NCI-H446 (cell line): Measurements from ENCODE around the gene TXLNG.
A peak's percentile ranks its signal among the peaks of the same experiment; 100 is the strongest.
"Not testable (repeated sequence)": the region's sequence is repeated elsewhere in the genome, so short reads cannot be mapped to it uniquely, and the experiment has no call there.

Experiments used
- DNase-seq, 2 experiments: peaks; one replicate each; lab custom pipeline; 2025; lab: John Stamatoyannopoulos, UW

TXLNG gene

DNA sequence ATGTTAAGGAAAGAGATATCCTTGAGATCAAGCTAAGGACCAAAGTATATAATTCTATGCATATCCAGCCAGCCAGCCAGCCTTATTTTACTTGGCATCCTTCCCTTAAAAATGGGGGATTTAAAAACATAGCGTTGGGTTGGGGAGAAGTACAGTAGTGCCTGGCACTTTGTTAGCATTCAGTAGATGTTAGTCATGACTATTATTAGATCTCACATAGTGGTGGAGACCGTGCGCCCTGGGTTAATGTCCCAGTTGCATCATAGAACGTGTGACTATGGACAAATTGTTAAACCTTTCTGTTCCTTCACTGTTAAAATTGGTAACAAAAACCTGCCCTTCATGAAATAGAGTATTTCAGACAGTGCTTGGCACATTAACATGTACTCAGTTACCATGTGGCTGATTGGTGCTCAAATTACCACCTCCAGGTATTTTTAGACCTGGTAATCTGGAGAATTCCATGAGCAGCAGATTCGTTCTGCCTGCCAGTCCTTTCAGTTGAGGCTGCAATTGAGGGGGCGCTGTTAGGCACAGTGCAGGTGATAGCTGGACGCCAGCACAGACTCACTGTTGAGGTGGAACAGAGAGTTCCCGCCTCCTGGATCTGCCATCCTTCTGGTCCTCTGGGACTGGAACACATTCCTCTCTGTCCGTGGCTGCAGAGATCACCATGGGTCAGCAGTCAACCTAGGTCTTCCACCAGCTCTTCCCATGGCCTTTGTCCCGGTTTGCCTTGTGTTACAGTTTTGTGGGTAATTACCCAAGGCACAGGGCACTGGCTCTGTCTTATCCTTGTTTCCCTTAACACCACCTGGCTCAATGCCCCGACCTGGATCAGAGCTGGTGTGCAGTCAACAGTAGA lies 52.2 kb downstream of the TXLNG start:
- DNase-seq, result no peak

- DNase-seq, result no peak
Measured at GRCh38 chrX:16839219-16839851, 53.1 kb downstream of the TXLNG start.

DNA sequence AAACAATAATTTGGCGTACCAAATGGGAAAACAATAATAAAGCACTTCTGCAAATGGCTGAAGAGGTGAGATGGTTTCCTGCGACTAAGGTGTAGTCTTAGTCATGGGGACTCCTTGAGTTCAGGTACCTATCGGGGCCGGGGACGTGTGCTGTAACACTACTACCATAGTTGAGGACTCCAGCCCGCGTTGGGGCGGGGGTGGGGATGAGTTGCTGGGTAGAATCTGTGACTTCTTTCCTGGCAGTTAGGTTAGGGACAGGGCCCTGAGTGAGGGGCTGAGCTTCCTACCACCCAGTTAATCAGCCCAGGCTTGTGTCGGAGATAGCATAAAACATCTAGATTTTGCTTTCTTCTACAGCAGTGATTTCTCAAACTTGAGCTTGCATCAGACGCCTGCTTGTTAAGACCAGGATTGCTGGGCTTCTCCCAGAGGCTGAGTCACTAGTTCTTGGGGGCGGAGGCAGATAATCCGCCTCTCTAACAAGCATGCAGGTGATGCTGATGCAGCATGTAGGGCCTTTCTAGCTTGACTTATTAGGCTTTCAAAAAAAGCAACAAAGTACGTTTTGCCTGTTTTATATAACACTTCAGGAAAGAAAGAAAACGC lies 53.7 kb downstream of the TXLNG start:
- DNase-seq, result no peak

GRCh38 chrX:16842684-16843083 lies 56.4 kb downstream of the TXLNG start:
- DNase-seq, result no peak

DNA sequence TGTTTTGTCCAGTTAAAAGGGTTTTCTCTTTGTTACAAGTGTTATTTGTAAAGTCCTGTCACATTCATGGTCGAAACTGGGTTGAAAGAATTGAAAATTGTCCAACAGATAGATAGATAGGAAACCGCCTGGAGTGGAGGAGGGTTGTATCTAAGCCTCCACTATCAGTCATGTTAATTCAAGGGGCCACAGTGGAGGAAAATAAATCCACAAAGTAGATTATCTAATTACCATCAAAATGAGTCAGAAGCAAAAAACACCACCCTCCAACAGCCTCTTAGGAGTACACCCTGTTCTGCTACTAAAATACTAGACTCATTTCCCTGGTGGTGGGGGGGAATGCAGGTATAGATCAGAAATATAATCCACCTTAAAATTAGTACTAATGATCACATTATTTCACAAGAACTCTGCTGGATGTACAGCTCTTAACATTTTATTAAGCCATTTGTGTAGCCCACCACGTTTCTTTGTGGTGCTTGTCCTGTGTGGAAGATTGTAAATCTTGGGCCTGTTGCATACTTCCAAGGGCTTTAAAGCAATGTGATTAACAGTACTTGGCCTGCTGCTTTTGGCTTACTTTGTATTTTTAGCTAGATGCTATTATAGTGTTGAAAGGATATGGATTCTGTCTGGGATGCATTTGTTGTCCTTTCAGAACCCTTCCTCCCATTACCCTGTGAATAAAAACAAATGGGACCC lies 57.1 kb downstream of the TXLNG start:
- no peak for DNase-seq

GRCh38 chrX:16845686-16846085 lies 59.4 kb downstream of the TXLNG start:
- no peak for DNase-seq

DNA sequence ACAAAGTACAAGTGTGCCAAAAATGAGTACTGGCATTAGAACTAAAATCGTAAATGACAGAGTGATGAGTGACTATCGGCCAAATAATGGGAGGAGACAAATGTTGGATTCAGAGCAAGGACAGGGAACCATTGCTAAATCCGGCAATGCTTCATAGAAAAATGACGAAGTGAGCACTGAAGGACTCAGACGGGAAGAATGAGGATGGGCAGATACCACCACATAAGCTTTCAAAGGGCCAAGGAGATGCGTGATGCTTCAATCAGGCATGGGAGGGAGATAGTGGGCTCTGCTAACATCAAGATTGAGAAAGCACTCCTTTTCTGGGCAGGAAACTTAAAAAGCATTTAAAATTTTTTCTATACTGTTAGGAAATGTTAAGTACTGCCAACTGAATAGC lies 62.3 kb downstream of the TXLNG start:
- DNase-seq, result no peak

GRCh38 chrX:16851421-16851820 lies 65.2 kb downstream of the TXLNG start:
- DNase-seq, result no peak

DNA sequence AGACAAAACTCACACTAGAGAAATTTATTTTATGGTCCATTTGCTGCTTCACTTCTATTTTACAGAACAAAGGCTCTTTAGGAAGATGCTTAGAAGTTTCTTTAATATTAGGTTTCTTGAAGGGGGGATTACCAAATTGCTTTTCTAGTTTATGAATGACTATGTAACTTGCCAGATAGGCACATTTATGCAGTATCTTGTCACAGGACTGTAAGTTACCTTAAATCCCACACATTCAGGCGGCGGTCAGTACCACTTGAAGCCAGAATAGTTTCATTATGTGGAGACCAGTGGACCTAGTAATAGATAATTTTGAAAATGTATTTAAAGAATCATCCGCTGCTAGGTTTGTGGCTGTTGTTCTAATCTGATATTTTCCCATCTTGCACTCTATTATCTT lies 65.6 kb downstream of the TXLNG start:
- no peak for DNase-seq

DNA sequence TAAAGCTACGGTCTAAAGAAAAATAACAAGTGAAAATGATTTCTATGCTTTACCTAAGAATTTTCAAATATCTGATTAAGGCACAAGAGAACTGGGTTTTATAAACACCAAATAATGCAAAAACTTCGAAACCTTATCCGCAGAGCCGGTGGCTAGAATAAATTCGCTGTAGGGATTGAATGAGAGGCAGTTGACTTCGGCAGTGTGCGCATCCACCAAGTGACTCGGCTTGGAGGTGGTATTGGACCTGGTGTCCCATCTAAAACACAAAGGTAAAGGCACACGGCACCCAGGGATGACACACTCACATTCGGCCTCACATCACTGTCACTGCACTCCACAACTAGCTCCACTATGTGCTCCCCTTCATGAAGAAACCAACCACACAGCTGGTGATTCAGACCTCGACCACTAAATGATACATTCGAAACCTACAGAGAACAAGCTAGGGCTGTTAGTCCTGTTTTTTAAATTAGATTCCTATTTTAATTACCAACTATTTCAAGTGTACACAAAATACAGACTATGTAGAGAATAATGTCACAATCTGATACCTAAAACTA lies 66.4 kb downstream of the TXLNG start:
- DNase-seq, result no peak

DNA sequence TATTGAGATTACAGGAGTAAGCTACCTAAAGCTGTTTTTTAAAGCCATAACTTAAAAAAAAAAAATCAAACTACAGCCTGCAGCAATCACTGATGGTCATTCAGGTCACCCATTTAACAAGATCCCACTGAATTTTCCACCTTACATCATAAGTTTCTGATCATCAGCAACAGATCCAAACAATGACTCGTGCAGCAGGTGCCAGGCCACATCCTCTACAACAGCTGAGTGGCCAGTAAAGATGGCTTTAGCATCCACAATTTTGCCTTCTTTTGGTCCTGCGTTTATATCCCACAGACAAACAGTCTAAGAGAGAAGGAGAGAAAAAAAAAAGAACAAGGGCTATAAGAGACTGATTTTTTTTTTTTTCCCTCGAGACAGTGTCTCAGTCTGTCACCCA lies 67.3 kb downstream of the TXLNG start:
- no peak for DNase-seq

DNA sequence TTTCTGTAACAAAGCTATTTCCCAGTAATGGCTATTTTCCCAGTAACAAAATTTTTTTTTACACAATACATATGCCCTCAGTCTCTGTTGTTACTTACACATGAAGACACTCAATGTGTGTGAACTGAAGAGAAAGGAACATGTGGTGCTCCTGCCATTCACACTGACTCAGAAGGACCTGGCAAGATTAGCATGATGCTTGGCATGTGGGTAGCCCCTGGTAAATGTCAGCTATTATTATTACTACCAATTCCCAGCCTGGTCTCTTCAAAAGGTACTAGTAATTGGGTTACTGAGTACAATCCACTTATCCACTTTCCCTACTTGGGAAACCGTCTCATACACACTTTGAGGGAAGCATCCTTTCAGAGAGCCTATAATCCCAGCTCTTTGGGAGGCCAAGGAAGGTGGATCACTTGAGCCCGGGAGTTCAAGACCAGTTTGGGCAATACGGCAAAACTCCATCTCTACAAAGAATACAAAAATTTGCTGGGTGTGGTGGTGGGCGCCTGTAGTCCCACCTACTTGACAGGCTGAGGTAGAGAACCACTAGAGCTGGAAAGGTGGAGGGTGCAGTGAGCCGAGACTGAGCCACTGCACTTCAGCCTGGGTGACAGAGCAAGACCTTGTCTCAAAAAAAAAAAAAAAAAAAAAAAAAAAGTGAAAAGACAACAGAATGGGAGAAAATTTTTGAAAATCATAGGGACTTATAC lies 69.3 kb downstream of the TXLNG start:
- no peak for DNase-seq

DNA sequence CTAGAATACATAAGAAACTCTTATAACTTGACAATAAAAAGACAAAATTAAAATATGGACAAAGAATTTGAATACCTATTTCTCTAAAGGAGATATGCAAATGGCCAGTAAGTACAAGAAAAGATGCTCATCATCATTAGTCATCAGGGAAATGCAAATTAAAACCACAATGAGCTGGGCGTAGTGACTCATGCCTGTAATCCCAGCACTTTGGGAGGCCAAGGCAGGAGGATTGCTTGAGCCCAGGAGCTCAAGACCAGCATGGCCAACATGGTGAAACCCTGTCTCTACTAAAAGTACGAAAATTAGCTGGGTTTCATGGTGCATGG lies 69.8 kb downstream of the TXLNG start:
- not testable (repeated sequence) for DNase-seq

GRCh38 chrX:16856744-16857143 lies 70.5 kb downstream of the TXLNG start:
- DNase-seq, result no peak

GRCh38 chrX:16862829-16863228 lies 76.6 kb downstream of the TXLNG start:
- DNase-seq, result no peak

- no peak for DNase-seq
Measured at GRCh38 chrX:16867947-16868346, 81.7 kb downstream of the TXLNG start.

DNA sequence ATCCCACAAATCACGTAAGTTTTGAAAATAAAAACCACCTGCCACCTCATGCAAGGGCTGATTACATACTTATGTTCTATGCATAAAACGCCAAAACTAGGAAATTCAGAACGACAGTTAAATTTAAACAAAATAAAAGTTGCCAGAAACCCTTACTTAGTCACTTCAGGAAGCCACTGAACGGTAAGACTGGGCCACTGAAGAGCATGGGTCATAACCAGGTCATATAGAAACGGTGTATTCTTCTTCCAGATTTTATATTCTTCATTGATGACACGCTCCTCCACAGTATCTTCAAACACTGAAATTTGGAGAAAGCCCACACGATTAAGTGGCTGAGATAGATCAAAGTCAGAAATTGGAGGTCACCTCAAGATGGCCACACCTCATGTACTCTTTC lies 82.7 kb downstream of the TXLNG start:
- no peak for DNase-seq

- peak in 1 of 2 experiments; percentile 59 for DNase-seq
Measured at GRCh38 chrX:16869393-16870094, 83.3 kb downstream of the TXLNG start.

DNA sequence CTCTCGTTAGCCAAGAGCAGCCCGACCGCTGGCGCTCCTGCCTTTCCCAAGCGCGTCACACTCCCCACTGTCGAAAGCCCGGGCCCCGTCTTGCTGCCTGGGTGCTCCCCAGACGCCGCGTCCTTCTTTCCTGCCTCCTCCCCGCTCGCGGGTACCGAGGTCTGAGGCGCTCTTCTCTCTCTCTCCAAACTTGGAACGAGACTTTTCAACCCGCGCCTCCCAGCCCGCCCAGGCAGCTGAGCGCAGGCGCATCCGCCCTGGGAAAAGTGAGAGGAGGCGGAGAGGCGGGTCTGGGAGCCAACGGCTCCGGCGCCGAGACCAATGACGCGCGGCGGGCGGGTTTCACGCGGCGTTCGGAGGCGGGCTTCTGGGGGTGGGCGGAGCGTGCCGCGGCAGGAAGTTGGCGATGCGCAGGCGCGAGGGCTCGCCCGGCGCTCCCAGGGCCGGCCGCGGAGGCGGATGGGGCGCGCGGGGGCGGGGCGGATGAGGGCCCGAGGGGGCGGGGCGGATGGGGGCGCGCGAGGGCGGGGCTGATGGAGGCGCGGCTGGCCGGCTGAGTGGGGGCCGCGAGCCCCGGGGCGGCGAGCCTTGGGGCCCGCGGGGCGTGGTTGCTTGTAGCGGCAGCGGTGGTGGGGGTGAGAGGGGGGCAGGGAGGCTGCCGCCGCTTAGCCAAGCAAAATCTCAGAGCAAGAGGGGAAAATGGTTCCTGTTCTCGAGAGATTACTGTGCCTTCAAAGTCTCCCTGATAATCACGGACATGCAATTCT lies 84.0 kb downstream of the TXLNG start, which contains the start of gene RBBP7:
TSS of gene RBBP7 (minus strand) at position 268 of the 767 bp plus-strand sequence. CDS start 309 bp downstream, outside the sequence.
- peak; percentile 67 to 95 for DNase-seq
